Hematopoietic multipotent progenitor cell treated with erythropoietin and hydrocortisone succinate and interleukin-3 and kit ligand, for 17 days (in vitro differentiated cells): ENCODE measurements around the gene GNAO1.

ENCODE experiments used
- DNase-seq: peaks from one replicate; pipeline ENCODE4 v3.0.0-alpha.2; 2015; ENCODE audit warnings: low spot score

Gene GNAO1

DNA sequence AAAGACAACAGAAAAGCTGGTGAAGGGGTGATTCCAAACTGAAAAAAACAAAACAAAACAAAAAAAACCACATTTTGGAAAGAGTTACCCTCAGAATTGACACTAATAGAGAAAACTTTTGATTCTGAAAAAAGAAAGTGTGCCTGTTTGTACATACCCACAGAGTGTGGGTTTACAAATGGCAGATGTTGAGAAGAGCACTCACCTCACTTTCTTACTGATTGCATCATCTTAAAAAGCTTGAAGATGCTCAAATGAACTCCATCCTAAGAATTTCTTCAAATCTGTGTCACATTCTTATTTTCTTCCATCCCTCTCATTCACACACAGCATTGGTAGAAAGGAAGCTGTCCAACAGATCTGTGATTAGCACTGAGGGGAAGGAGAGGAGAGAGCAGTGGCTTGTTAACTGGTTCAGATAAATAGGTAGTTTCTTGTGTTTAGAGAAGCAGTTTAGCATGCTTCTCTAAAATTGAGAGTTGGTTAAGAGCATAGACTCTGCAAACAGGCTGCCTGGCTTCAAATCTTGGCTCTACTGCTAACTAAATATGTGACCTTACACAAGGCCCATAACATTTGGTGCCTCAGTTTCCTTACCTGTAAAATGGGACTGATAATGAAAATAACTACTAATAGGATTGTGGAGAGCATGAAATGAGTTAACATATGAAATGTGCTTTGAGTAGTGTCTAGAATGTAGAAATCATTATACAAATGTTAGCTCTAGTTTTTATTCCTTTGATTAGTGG is 6.9 kb downstream of the GNAO1 start:
- no peak for DNase-seq

- DNase-seq: no peak
These were observed 7.4 kb downstream of the GNAO1 start for GRCh38 chr16:56198755-56199114.

DNA sequence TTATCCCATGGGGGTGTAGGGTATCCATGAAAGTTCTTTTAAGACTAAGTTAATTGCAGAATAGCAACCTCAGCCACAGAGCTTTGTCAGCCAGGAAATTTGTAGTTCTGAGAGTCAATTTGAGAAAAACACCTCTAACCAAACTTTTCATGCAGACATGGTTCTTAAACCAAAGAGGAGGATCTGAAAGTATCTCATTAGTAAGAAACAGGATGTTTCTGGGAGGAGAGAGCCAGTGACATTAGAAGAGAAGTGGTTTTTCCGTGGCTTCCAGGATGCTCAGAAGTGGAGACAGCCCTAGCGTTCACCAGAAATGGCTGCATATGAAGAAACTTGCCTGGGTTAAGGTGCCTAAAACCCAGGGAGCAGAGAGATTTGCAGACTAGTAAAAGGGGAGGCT is 7.9 kb downstream of the GNAO1 start:
- DNase-seq: no peak

GRCh38 chr16:56201030-56201429 is 9.7 kb downstream of the GNAO1 start:
- no peak for DNase-seq

GRCh38 chr16:56202036-56202435 is 10.7 kb downstream of the GNAO1 start:
- no peak for DNase-seq

DNA sequence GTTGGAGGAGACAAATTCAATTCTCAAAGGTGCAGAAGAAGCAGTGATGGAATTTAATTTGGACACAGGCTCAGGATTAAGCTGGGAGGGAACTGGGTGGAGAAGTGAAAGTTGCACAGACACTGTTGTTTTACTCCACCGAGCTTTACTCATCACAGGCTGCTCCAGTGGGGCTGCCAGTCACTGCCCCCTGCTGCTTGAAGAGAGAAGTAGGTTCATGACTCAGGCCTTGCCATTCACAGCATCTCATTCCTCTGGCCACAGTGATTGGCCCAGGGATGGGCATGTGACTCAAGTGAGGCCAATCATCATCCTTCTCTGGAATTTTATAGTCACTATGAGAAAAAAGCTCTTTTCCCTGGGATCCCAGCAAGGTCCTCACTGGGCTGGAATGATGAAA is 11.8 kb downstream of the GNAO1 start:
- no peak for DNase-seq

DNA sequence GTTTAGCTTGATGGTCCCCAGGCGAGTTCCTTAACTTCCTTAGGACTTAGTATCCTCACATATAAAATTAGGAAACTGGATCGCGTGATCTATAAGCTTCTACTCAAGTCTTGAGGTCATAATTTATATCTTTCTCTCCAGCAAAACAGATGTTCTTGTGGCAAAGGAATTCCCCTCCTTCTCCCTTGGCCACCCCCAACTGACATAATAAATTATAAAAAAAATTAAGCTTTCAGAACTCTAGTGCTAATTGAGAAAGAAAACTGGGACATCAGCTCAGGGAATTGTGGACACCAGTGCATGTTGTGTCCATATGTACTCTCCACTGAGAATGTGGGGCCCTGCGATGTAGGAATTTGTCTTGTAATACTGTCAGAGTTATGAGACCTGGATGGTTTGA is 13.5 kb downstream of the GNAO1 start:
- DNase-seq: no peak

DNA sequence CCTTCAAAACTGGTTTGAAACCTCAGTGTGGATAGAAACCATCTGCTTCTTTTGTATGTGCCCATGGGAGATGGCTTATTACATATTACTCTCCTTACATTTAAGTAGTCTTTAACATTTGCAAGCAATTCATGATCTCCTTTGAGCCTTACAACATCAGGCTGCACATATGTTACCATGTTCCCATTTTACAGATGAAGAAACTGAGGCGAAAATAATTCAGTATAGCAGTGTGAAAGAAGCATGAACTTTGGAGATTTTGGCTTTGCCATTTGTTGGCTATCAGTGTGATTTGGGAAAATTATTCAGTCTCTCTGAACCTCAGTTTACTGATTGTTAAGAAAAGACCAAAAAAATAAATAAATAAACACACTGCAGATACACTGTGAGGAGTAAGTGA is 15.7 kb downstream of the GNAO1 start:
- no peak for DNase-seq

GRCh38 chr16:56207421-56207820 is 16.1 kb downstream of the GNAO1 start:
- no peak for DNase-seq

GRCh38 chr16:56211435-56211981 is 20.2 kb downstream of the GNAO1 start:
- no peak for DNase-seq

DNA sequence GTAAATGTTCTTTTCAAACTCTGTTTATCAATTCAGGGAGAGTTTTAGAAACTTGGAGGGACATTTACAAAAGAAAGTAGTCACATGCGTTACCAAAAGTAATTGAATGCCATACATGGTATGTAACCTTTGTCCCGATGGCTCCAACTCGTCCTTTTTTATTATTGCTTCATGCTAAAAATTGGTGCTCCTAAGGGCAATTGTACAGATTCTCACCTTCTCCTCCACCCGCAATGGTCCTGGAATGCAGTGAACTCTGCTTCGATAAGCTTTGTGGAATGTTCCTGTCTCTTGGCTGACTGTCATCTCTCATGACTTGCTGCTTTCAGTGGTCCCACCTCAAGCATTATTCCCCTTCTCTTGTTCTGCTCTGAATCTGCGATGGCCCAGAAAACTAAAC is 20.9 kb downstream of the GNAO1 start:
- no peak for DNase-seq

- DNase-seq: no peak
These were observed 30.7 kb downstream of the GNAO1 start for GRCh38 chr16:56221995-56222394.

DNA sequence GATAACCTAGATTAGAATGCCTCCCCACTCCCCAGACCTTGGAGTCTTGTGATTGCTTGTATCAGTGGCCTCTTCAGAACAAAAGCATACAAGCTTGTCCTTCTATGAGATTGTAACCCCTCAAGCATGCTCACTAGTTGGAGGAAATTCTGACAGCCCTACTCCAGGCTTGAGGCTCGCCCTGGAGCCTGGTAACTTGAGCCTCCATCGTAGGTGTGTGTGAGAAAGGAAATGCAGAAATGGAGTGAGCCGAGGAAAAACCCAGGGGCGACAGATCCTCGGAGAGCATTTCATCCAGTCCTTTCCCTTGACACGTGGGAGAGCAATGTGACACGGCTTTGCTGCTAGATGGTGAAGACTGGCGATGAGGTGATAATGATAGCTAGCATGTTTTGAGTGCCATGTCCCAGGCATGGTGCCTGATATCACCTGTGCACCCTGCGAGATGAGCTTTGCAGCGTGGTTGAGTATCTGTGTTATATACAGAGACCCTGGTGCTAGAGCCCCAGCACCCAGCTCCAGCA is 31.2 kb downstream of the GNAO1 start:
- no peak for DNase-seq

DNA sequence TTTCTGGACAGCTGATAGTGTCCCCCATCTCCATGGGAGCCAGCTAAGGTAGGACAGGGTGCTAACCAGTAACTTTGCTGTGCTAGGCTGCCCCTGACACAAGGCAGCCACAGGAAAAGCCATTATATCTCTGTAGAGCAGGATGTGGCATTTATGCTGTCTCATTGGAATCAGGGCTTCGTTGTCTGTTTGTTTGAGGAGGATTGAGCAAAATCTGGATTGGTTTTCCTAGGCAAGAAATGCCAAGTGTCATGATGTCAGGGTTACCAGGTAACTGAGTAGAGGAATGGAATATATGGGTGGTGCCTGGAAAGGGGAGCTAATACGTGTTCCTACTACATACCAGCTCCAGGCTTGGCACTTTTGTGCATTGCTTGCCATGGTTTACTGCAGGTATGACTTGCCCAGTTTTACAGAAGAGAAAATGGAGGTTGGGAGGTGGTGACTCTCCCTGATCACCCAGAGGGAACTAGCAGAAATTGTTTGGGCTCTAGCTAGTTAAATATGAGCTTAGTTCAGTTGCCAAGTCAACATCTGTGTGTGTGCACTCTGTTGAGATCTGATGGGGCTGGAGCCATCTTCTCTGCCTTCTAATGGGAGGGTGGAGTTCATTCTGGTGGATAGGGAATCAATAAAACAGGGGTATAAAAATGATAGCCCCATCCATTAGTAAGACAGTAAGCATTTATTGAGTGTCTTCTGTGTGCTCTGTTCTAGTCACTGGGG is 33.9 kb downstream of the GNAO1 start:
- DNase-seq: no peak

DNA sequence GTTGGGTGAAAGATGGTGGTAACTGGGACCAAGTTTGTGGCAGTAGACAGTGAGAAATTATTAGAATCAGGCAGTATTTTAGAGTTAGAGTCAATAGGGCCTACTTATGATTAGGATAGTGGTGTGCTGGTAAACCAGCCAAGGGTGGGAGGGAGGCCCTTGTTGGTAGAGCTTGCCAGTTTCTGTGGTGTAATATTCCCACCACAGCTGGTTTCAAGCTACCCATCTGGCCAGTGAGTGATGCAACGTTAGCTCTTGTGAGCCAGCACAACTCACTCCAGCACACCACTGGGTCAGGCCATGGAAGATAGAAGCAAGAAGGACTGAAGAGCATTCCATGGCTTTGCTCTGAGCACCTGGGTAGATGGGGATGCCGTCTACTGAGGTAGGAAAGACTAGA is 34.9 kb downstream of the GNAO1 start:
- no peak for DNase-seq

- DNase-seq: no peak
These were observed 35.7 kb downstream of the GNAO1 start for GRCh38 chr16:56226845-56227525.

GRCh38 chr16:56227936-56228335 is 36.6 kb downstream of the GNAO1 start:
- DNase-seq: no peak

DNA sequence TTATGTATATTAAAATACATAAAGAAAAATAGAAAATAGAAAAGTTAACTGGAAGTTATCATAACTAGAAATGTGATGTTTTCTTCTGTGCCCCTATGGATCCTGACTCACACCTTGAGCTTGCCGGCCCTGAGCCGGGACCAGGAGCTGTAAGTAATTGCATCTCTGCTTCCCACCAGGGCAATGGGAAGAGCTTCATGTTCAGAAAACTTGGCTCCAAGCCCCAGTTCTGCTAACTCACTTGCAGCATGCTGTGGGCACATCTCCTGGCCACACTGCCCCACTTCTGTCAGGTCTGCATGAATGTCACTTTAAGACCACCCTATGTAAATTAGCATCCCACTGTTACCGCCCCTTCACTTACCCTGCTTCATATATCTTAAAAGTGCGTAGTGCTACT is 37.2 kb downstream of the GNAO1 start:
- DNase-seq: no peak

DNA sequence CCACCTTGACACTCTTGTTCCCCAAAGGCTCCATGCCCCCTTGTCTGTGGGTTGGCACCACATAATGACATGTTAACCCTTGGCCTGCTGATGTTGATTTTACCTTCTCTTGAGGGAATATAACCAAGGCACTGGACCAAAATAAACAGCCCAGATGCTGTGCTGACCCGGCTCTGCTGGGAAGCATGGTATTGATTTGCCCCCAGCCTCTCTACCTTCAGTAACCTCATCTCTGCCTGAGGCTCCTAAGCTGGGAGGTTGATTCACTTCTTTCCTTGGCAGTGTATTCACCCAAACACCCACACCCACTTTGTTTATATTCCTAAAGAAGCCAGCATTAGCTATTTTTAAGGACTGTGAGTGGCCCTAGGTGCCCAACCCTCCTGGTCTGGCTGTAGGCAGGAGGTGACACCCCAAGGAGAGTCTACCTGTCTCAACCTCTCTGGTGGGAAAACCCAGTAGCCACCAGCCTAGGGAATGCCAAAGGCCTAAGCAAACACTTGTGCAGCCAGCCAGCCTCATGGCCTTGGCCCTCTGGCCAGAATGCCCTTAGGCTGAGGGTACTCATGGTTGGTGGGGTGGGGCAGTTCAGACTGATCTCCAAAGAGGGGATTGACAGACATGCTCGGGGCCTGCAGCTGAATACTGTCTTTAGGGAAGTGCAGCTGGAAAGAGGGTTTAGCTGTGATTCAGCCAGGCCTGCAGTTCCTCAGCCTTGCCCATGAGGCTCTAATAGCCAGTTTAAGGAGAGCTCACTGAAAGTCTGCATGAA is 42.7 kb downstream of the GNAO1 start:
- DNase-seq: no peak

DNA sequence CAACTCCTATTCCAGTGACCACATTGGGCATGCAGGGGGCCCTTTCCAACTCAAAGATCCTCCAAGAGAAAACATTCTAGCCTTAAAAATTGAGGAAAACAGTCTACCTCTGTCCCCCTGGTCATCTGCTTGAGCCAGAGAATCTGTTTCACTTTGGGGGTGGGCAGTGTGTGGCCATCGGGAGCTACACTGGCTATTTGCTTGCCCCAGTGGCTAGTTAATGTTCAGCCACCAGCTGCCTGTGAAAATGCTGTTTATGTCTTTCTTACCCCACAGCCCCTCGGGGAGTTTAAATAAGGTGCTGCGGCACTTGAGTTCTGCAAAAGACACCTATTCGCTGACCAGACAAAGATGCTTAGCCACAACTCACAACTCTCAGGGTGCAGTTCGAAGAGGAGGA is 43.4 kb downstream of the GNAO1 start:
- DNase-seq: no peak

- DNase-seq: no peak
These were observed 46.2 kb downstream of the GNAO1 start for GRCh38 chr16:56237451-56237930.

GRCh38 chr16:56238188-56238587 is 46.9 kb downstream of the GNAO1 start:
- DNase-seq: no peak
